HG02943 (cell line): ENCODE results near the gene AGMAT.
"Not testable (repeated sequence)": the region's sequence is repeated elsewhere in the genome, so short reads cannot be mapped to it uniquely, and the experiment has no call there.

ENCODE experiments used
- ATAC-seq: cut with Tn5 transposase; IDR thresholded peaks from one replicate; pipeline ENCODE4 v1.9.1; 2021; ENCODE audit warnings: mild to moderate bottlenecking, low read depth, moderate library complexity; ENCODE audit not compliant: unreplicated experiment

The AGMAT gene

DNA sequence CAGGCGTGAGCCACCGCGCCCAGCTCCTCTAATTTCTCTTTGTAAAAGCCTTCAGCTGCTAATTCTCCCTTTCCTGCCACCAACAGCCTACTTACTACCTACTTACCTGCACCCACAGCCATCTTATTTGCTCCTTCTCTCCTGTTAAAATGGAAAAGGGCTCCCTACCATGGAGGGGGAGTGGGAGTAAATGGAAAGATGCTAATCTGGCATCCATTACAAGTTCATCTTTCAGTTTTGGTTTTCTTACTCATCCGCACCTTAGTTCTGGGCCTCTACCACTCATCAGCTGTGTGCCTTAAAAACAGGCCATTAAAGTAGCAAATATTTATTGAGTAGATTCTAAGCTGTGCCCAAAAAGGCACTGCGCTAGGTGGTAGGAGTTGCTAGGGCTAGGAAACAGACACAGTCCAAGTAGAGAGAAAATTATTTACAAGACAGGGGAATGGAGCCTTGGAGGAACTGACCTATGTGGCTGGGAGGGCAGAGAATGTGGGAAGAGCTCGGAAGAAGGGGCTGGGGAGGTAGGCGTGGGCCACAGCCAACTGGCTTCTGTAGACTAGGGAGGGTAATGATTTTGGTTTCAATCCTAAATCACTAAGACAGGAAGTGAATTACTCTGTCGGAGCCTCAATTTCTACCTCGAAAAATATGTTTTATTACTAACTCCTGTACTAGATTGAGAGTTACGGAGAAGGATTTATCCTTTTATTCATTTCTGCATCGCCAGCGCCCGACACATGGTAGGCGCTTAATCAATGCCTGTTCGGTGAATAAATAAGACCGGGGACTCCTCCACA is 31.7 kb upstream of the AGMAT start:
- peak; percentile 26 for ATAC-seq

GRCh38 chr1:15610167-15610566 is 25.3 kb upstream of the AGMAT start:
- ATAC-seq, result no peak

DNA sequence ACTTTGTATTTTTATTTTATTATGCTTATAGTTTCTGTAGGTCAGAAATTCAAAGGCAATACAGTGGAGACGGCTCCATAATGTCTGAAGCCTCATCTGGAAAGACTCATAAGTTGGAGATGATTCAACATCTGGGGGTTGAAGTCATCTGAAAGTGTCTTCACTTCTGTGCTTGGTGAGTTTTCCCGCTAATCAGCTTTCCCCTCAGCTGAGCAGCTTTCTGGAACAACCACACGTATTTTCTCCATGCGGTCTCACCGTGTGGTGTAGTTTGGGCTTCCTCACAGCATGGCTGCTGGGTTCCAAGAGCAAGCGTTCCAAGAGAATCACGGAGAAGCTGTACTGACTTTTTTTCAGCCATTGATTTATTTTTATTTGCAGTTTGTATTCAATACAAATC is 24.8 kb upstream of the AGMAT start:
- ATAC-seq, result no peak

DNA sequence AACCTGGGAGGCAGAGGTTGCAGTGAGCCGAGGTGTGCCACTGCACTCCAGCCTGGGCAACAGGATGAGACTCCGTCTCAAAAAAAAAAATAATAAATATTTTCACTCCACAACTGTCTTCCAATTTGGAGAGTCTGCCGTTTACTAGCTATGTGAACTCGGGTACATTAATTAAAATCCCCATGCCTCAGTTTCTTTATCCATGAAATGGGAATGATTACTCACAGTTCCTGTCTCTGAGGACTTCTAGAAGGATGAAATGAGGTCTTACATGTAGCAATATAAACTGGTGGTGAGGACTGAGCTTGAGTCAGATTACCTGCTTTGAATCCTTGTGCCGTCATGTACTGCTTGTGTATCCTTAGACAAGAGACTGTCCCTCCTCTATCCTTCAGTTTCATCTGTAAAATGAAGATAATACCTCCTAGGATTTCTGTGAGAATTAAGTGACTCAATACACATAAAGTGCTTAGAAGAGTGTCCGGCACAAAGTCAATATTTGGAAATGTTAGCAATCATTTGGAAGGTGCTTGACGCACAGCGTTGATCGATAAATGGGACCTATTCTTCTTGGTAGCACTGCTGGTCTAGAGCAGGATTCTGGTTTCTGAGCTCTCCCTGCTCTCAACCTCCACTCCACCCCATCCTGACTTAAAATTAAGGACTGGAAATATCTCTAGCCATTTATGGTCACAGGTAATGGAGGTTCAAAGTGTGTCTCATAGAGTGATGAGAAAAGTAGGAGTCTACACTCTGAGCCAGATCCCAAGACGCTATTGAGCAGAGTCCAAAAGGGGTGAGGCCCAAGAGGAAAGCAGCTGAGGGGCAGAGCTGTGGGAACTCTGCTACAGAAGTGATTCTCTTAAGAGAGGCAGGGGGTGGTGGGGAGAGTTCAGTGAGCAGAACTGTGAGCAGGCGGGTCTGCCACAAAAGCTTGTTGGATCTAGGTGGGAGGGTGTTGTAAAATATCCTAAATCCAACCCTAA is 20.8 kb upstream of the AGMAT start:
- no peak for ATAC-seq

GRCh38 chr1:15604400-15604799 is 19.5 kb upstream of the AGMAT start:
- not testable (repeated sequence) for ATAC-seq

DNA sequence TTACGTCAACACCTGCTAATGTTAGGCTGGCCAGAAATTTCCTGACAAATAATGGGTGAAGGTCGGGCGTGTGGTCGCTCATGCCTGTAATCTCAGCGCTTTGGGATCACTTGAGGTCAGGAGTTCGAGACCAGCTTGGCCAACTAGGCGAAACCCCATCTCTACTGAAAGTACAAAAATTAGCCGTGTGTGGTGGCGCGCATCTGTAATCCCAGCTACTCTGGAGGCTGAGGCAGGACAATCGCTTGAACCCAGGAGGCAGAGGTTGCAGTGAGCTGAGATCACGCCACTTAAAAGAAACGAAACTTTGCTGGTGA is 19.1 kb upstream of the AGMAT start:
- ATAC-seq, result not testable (repeated sequence)

DNA sequence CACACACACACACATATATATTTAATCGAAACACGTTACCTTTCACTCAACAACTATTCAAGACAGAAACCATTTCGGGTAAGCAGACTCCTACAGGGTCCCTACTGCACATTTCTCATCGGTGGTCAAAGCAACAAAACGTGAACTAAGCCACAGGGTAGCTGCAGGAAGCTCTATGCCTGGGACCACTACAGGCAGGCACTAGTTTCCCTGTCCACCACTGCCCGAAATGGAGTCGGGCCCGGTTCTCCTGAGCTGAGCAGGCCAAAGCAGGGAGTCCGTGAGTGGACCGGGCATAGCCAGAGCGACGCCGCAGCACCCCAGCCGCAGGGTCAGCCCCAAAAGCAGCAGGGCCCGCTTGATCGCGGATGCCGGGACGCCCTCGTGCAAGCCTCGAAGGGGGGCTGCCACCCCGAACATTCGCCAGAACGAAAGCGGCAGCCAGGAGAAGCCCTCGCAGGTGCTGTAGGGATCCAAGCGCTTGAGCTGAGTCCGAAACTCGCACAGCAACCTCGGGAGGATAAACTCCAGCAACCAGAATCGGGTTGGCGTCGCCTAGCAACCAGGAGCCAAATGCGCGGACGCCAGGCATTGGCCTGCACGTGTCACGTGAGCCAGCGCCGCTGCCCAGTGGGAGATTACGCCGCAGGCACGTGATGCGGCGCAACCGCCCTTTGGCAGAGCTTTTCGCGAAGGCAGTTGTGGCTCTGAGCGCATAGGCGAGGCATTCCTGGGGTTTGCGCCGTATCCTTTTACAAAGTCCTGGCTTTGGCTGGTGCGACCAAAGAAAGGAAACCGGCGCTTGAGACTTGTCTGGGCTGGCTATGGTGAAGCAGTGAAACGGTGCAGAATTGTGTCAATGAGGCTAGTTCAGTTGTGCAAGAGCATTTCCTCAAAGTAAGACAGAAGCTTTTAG is 18.5 kb upstream of the AGMAT start:
- peak; percentile 89 for ATAC-seq

- no peak for ATAC-seq
These were observed 13.6 kb upstream of the AGMAT start for GRCh38 chr1:15598436-15598835.

- ATAC-seq, result no peak
These were observed 11.2 kb upstream of the AGMAT start for GRCh38 chr1:15595809-15596617.

DNA sequence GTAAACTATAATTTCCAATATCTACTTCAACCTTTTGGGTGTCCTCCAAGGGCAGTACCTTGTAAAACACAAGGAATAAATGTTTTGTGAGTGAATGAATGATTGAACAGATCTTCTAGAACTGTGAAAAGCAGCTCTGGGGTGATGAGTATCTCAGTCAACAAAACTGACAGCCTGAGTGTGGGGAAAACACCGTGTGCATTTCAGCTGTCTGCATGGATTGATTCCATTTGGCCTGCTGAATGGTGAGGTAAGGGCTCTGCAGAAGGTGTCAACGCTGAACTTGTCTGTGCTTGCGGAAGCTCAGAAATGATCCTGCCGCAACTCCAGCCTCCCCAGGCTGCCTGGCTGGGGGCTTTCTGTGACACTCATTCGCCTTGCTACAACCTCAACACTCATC is 7.4 kb upstream of the AGMAT start:
- ATAC-seq, result no peak

GRCh38 chr1:15583016-15583706 is 1.7 kb downstream of the AGMAT start:
- ATAC-seq, result no peak

- ATAC-seq, result no peak
These were observed 5.2 kb downstream of the AGMAT start for GRCh38 chr1:15579683-15580047.

- no peak for ATAC-seq
These were observed 5.7 kb downstream of the AGMAT start for GRCh38 chr1:15578921-15579682.

- no peak for ATAC-seq
These were observed 7.2 kb downstream of the AGMAT start for GRCh38 chr1:15577691-15578090.

GRCh38 chr1:15575549-15576150 is 9.2 kb downstream of the AGMAT start:
- no peak for ATAC-seq

GRCh38 chr1:15574741-15575140 is 10.1 kb downstream of the AGMAT start:
- ATAC-seq, result no peak

DNA sequence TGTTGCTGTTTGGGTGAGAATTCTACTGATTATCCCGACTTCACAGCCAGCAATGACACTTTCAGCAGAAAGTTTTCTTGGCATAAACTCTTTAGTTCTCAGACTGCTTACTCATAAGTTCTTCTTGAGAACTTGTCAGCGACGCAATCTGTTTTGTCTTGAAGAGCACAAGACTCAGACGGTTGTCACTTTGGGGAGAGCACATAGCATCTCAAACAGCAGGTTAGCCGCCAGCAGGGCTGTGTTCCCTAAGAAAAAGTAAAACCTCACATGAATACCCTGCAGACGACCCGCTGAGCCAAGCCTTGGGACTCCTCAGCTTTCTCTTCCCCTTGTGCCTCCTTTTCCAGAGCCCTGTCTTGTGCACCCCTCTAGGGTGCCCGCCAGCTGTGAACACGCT is 11.4 kb downstream of the AGMAT start:
- ATAC-seq, result no peak

GRCh38 chr1:15571266-15571665 is 13.6 kb downstream of the AGMAT start:
- ATAC-seq, result no peak
